Testis (tissue), 3 donors: ENCODE data around the gene CDCP1. TPM values are rescaled to one million over a fixed set of nuclear protein-coding genes. Genes with fewer than 3 reads are reported as not detected.

Experiments
- DNase-seq: peaks from one replicate; pipeline ENCODE4 v3.0.0-alpha.2; 2019
- H3K27ac ChIP-seq, 2 donors: fragments of 200-600 bp; sonication (generic); one replicate each; pipeline ENCODE4 v1.5.1; 2019
- H3K27me3 ChIP-seq: fragments of 200-600 bp; sonication (generic); one replicate; pipeline ENCODE4 v1.5.1; 2019
- H3K36me3 ChIP-seq: fragments of 200-600 bp; sonication (generic); one replicate; pipeline ENCODE4 v1.5.1; 2017; ENCODE audit warnings: low read depth; ENCODE audit errors: missing control alignments
- H3K4me1 ChIP-seq: fragments of 200-600 bp; sonication (generic); one replicate; pipeline ENCODE4 v1.5.1; 2019
- H3K4me3 ChIP-seq, 2 donors: fragments of 200-600 bp; sonication (generic); one replicate each; pipeline ENCODE4 v1.5.1; 2017 to 2019
- H3K9me3 ChIP-seq: fragments of 200-600 bp; sonication (generic); one replicate; pipeline ENCODE4 v1.5.1; 2017
- CTCF ChIP-seq, 3 experiments: fragments of 450-650 bp in 2 of 3; fragments of 200-600 bp in 1 of 3; sonication (generic) in 1 of 3; IDR thresholded peaks; one replicate each; pipeline ENCODE4 v1.5.1; 2016 to 2019; ENCODE audit warnings: antibody characterized with exemption in 3 of 3, mild to moderate bottlenecking in 2 of 3, moderate library complexity in 1 of 3
- POLR2A ChIP-seq: fragments of 450-650 bp; IDR thresholded peaks from one replicate; pipeline ENCODE4 v1.6.1; 2017; ENCODE audit warnings: antibody characterized with exemption, mild to moderate bottlenecking, moderate library complexity
- WGBS, 2 donors: methylation state at CpG; one replicate each; pipeline ENCODE4 v1.1.5; 2018; 5-methylcytosine and 5-hydroxymethylcytosine counted together
- intact Hi-C: fragments of 100-400 bp; cut with DNase I; formaldehyde crosslinking; loops from one replicate; pipeline ENCODE4 v1.15.1; 2023; ENCODE audit warnings: low total_unique reads
- polyA plus RNA-seq: library from polyadenylated mRNA; stranded (reverse); fragments of 350-450 nt; fragmentation: Illumina TruSeq; extraction: RNeasy Lipid Tissue Mini Kit (QIAGEN cat#74804); gene quantifications from one replicate; pipeline ENCODE4 v1.2.3, GENCODE V29; 2014; ENCODE audit warnings: low read depth, low replicate concordance; ENCODE audit not compliant: insufficient read depth
- total RNA-seq, 2 donors: library from RNA; depleted of rRNA; stranded (reverse); fragments of >200 nt; gene quantifications; one replicate each; pipeline ENCODE4 v1.2.3, GENCODE V29; 2016

Gene CDCP1
- total and polyA plus RNA-seq, 3 donors from 2014 or later: 1.1 to 2.7 (median 2.5) TPM

DNA sequence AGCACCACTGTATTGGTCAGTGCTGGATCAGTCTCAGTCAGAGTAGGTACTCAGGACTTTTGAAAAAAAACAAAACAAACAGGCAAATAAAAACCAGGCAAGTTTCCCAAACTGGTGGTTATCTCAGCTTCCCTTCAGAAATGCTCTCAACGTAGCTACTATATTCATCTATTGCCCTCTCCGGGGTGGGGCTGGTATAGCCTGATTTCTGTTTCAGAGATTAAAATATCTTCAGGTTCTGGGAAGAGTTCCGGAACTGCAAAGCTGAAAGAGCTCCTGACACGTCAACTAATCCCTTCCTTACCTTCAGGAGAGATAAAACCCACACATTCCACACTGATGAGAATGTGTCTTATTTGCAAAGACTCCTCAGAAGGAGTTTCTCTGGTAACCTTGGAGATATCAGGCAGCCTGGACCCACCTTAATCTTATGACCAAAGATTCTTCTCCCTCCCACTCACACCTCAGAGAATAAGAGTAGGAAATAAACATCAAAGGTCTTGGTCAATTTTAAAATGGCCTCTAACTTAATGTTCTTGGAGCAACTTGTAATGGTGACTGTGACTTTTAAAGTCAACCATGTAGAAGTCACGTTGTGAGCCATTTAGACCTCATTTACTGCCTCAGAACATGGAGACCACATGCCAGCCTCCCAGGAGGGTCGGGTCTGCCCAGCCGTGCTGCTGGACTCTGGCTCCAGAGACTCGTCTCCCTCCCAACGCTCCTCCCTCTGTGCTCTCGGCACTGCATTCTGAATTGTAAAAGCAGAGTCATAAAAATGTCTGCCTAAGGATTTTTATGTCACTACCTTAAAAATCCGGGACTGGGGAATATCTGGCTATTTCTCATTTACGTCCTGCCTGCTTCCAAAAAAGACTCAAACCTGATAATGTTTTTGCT, 53.8 kb downstream of the CDCP1 start:
- WGBS, 2 donors: 26 to 32% methylated on average over 12 of the region's 12 CpGs
- intact Hi-C loops: no loop called here
- Histone ChIP-seq H3K36me3 (no peaks in the 10 kb centered on the region), H3K9me3 (no peaks in the 10 kb centered on the region), H3K4me1 (peaks cover 22% of the 10 kb centered on the region), H3K27ac (peak overlapping the region; percentile 26 to 66), H3K4me3 (no peak overlapping the region), H3K27me3 (no peaks in the 10 kb centered on the region)
- TF ChIP-seq CTCF (IDR thresholded peaks at IDR 0.05) (no peak), POLR2A (no peak)
- DNase-seq: peak; percentile 59

DNA sequence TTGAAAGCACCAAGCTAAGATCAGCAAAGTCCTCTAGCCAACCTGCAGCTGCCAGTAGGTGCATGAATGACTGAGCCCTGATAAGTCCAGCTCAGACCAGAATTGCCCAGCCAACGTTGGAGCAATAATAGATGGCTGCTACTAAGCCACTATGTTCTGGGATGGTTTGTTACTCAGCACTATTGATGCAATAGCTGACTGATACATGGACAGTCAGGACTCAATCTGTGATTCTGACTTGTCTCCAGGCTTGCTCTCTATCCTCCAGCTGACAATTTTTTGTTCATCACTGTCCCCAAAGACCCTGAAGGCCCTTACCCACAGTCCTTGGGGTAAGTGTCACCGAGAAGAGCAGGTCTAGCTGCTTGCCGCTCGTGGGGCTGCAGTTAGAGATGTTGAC, 55.3 kb downstream of the CDCP1 start:
- DNase-seq: no peak
- no peak for TF ChIP-seq CTCF (IDR thresholded peaks at IDR 0.05)
- TF ChIP-seq POLR2A: no peak

DNA sequence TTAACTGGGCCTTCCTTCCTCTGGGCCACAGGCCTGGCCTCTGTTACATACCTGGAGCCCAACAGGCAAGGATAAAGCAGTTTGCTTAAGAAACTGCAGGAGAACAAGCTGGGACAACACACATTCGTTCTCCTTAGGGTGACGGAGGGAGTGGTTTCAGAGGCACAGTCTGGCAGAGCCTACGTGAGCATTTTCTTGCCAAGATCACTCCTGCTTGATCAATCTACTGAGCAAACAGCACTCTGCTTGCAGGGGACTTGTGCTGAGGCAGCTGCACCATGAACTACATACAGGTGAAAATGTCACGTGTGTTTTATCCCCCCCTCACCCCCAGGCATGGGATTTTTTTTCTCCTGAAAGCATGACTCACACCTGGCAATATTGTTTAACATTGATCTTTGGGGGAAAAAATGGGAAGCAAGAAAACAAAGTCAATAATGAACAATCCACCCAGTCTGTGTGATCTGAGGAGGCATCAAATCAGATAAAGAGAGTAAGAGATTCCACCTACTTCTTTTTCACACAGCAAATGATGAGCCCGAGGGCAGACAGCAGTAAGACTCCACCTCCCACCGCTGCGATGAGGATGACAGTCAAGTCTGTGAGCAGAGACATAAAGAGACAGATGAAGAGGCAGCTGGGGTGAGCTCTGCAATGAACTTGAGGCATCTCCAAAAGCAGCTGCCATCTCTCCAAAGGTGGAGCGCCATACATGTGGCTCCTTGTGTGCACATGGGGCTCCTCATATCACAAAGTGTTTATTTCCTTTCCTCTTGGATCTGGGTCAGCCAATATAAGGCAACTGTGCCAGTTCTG, 57.4 kb downstream of the CDCP1 start:
- intact Hi-C loops: no loop called here
- no peak for DNase-seq
- no peak overlapping the region for H3K27ac ChIP-seq
- TF ChIP-seq POLR2A (no peak), CTCF (IDR thresholded peaks at IDR 0.05) (no peak)
- 80 to 82% methylated on average over 8 of the region's 8 CpGs for WGBS, 2 donors
- H3K9me3 ChIP-seq: no peaks in the 10 kb centered on the region
- H3K4me1 ChIP-seq: peaks cover 22% of the 10 kb centered on the region
- no peaks in the 10 kb centered on the region for H3K27me3 ChIP-seq
- no peak overlapping the region for H3K4me3 ChIP-seq
- H3K36me3 ChIP-seq: no peaks in the 10 kb centered on the region

More for the DNA sequence above, 55.3 kb downstream of the CDCP1 start:
- WGBS, 2 donors: 60 to 92% methylated on average over 1 to 4 of the region's 4 CpGs
- intact Hi-C loops: no loop called here
- Histone ChIP-seq H3K27me3 (no peaks in the 10 kb centered on the region), H3K36me3 (no peaks in the 10 kb centered on the region), H3K4me3 (no peak overlapping the region), H3K4me1 (peaks cover 22% of the 10 kb centered on the region), H3K9me3 (no peaks in the 10 kb centered on the region), H3K27ac (no peak overlapping the region)

DNA sequence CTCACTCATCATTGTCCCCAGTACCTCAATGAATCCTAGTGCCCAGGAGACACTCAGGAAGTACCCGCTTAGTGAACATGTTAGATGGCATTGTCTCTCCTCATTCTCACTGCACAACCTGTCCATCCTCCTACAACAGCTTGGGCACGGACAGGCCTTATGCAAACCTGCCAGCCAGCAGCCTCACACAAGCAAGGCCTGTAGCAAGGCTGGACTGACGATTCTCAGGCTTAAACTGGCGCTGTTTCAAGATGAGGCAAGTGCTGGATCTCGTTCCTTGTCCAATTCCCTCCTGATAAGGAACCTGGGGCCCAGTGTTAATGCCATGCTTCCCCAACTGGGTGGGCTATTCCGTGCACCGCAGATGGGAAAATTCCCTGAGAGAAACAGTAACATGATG, 59.0 kb downstream of the CDCP1 start:
- H3K27ac ChIP-seq: no peak overlapping the region
- WGBS, 2 donors: 65 to 80% methylated on average over 7 of the region's 7 CpGs
- intact Hi-C loops: no loop called here
- TF ChIP-seq POLR2A (no peak), CTCF (IDR thresholded peaks at IDR 0.05) (no peak)
- no peaks in the 10 kb centered on the region for H3K27me3 ChIP-seq
- H3K36me3 ChIP-seq: no peaks in the 10 kb centered on the region
- peaks cover 11% of the 10 kb centered on the region for H3K4me1 ChIP-seq
- no peaks in the 10 kb centered on the region for H3K9me3 ChIP-seq
- no peak overlapping the region for H3K4me3 ChIP-seq
- DNase-seq: peak; percentile 36
